Endothelial cell of umbilical vein (primary cell): ENCODE data around the gene CLCN2. TPM values are rescaled to one million over a fixed set of nuclear protein-coding genes. Genes with fewer than 3 reads are reported as not detected.

Experiments
- BruUV-seq: library from RNA; stranded (reverse); fragments of 400-500 nt; replicated peaks from 2 replicates; lab custom pipeline; 2021; lab: Mats Ljungman, UMichigan
- CTCF ChIA-PET: fragments of 300-600, 350-600 bp; sonication (Branson Sonifier 250); formaldehyde crosslinking; loops from one replicate; lab custom pipeline; 2021; ENCODE audit warnings: antibody characterized with exemption, inconsistent platforms; lab: Charles Lee
- POLR2A ChIA-PET: fragments of 300-600, 350-600 bp; sonication (Branson Sonifier 250); formaldehyde crosslinking; loops from one replicate; lab custom pipeline; 2021; ENCODE audit warnings: antibody characterized with exemption, inconsistent platforms; lab: Charles Lee
- DNase-seq: peaks from one replicate; pipeline ENCODE4 v3.0.0-alpha.2; 2011; ENCODE audit warnings: low read depth, low spot score
- FAIRE-seq: peaks from 2 replicates; lab custom pipeline; 2011; peaks lifted over from hg19 to GRCh38; lab: Jason Lieb, UNC
- H2AFZ ChIP-seq: 2 replicates; pipeline ENCODE4 v1.6.0; 2012; ENCODE audit warnings: low read depth, low read length, control low read depth, inconsistent platforms
- H3K27ac ChIP-seq: 2 replicates; pipeline ENCODE4 v1.5.1; 2011; ENCODE audit warnings: low read depth, mild to moderate bottlenecking, control low read depth, low read length, moderate library complexity; ENCODE audit not compliant: insufficient read depth
- H3K27me3 ChIP-seq, 2 experiments: 2 replicates each; pipeline versions ENCODE4 v1.6.0 to v1.6.1; 2011; ENCODE audit warnings: low read length in 2 of 2, mixed read lengths in 1 of 2; ENCODE audit not compliant: control insufficient read depth in 2 of 2, insufficient read depth in 2 of 2
- H3K36me3 ChIP-seq, 2 experiments: 2 replicates in 1 of 2; 3 replicates in 1 of 2; pipeline ENCODE4 v1.5.1; 2011; ENCODE audit warnings: low read length in 2 of 2, mild to moderate bottlenecking in 1 of 2, moderate library complexity in 1 of 2; ENCODE audit not compliant: control insufficient read depth in 2 of 2, insufficient read depth in 2 of 2; ENCODE audit errors: extremely low read depth in 1 of 2
- H3K4me1 ChIP-seq: 3 replicates; pipeline ENCODE4 v1.5.1; 2011; ENCODE audit warnings: mild to moderate bottlenecking, low read length; ENCODE audit not compliant: control insufficient read depth, insufficient read depth; ENCODE audit errors: extremely low read depth
- H3K4me2 ChIP-seq: 2 replicates; pipeline ENCODE4 v1.6.1; 2011; ENCODE audit warnings: low read length, control low read depth, mixed read lengths; ENCODE audit not compliant: insufficient read depth
- H3K4me3 ChIP-seq, 3 experiments: fragments of 200-600 bp in 1 of 3; sonication (generic), shearing (Covaris generic) in 1 of 3; replicated peaks in 1 of 3; 2 replicates each; pipeline ENCODE4 v1.5.1; 2011 to 2016; ENCODE audit warnings: control low read depth in 3 of 3, low read length in 3 of 3, mild to moderate bottlenecking in 2 of 3, inconsistent platforms in 1 of 3, low read depth in 1 of 3, moderate library complexity in 1 of 3; ENCODE audit not compliant: insufficient read depth in 1 of 3
- H3K79me2 ChIP-seq: 2 replicates; pipeline ENCODE4 v1.6.0; 2012; ENCODE audit warnings: low read length, inconsistent platforms; ENCODE audit not compliant: control insufficient read depth, insufficient read depth
- H3K9ac ChIP-seq: replicated peaks from 2 replicates; pipeline ENCODE3; 2011; ENCODE audit warnings: low read length, control low read depth; ENCODE audit not compliant: insufficient read depth; ENCODE audit errors: extremely low read depth
- H3K9me1 ChIP-seq: replicated peaks from 3 replicates; pipeline ENCODE4 v1.6.0; 2011; ENCODE audit warnings: mild to moderate bottlenecking, low read length; ENCODE audit not compliant: control insufficient read depth, insufficient read depth; ENCODE audit errors: extremely low read depth
- H3K9me3 ChIP-seq: replicated peaks from 2 replicates; pipeline ENCODE4 v1.5.1; 2012; ENCODE audit warnings: low read length, inconsistent platforms; ENCODE audit not compliant: control insufficient read depth, insufficient read depth
- H4K20me1 ChIP-seq: replicated peaks from 2 replicates; pipeline ENCODE3; 2011; ENCODE audit warnings: mild to moderate bottlenecking, low read length; ENCODE audit not compliant: control insufficient read depth, insufficient read depth; ENCODE audit errors: extremely low read depth
- FOS ChIP-seq: IDR thresholded peaks from 2 replicates; pipeline ENCODE4 v1.6.1; 2011; ENCODE audit warnings: mild to moderate bottlenecking, low read length, moderate library complexity, borderline replicate concordance; ENCODE audit not compliant: insufficient read depth
- MAX ChIP-seq: IDR thresholded peaks from 2 replicates; pipeline ENCODE4 v1.6.1; 2011; ENCODE audit not compliant: insufficient read depth, insufficient read length
- MYC ChIP-seq: IDR thresholded peaks from one replicate; pipeline ENCODE4 v1.6.1; 2011; ENCODE audit warnings: mild to moderate bottlenecking, low read depth, low read length
- POLR2A ChIP-seq: IDR thresholded peaks from 2 replicates; pipeline ENCODE4 v1.6.1; 2012; ENCODE audit warnings: low read depth, mild to moderate bottlenecking, control low read depth, low read length
- POLR2AphosphoS5 ChIP-seq: IDR thresholded peaks from 2 replicates; pipeline ENCODE4 v1.6.1; 2012; ENCODE audit warnings: low read depth, mild to moderate bottlenecking, control low read depth, low read length, moderate library complexity; ENCODE audit not compliant: insufficient read depth
- dilution Hi-C: fragments of 300-500 bp; cut with MboI; formaldehyde crosslinking; loops from one replicate; pipeline ENCODE4 v1.15.0; 2019; ENCODE audit warnings: low sequenced_read_pairs; ENCODE audit not compliant: extremely low pct_ligation_motif_present
- intact Hi-C: fragments of 100-400 bp; cut with micrococcal nuclease; formaldehyde crosslinking; loops from one replicate; pipeline ENCODE4 v1.10.0; 2022
- polyA plus RNA-seq, 4 experiments: library from polyadenylated mRNA; depleted of rRNA in 3 of 4; stranded (reverse) in 3 of 4; unstranded in 1 of 4; fragments of >200 nt; gene quantifications; 2 replicates each; pipeline versions ENCODE4 v1.2.1 to v1.2.3, GENCODE V29; 2011 to 2012; ENCODE audit warnings: missing spikeins in 1 of 4
- total RNA-seq: library from RNA; stranded (reverse); gene quantifications from 2 replicates; pipeline ENCODE4 v1.2.3, GENCODE V29; 2021

Gene CLCN2
- total and polyA plus RNA-seq, 2 donors (not counting 3 experiments of a cell fraction or from before 2014, with no cell fraction given) = 3.5 to 6.5 TPM

GRCh38 chr3:184382326-184383032 lies 21.1 kb upstream of the CLCN2 start:
- TF ChIP-seq POLR2A = no peak
- TF ChIP-seq MYC = no peak
- TF ChIP-seq POLR2AphosphoS5 = no peak
- TF ChIP-seq MAX = no peak
- TF ChIP-seq FOS = no peak
- no peaks in the 10 kb centered on the region for H3K9me3 ChIP-seq
- dilution Hi-C loops = no loop called here
- H3K9ac ChIP-seq = no peak overlapping the region
- no peak overlapping the region for H3K4me3 ChIP-seq
- ChIA-PET CTCF (interaction anchor here (1.4 to 3.0 kb wide), 2 partner anchors 11 to 14 kb away, joined by 4 to 21 read pairs; no protein-coding TSS in a partner anchor), POLR2A (no interaction called here)
- no peaks in the 10 kb centered on the region for H4K20me1 ChIP-seq
- H3K36me3 ChIP-seq = no peaks in the 10 kb centered on the region
- H3K9me1 ChIP-seq = no peaks in the 10 kb centered on the region
- no peak overlapping the region for H3K27ac ChIP-seq
- H3K4me2 ChIP-seq = no peak overlapping the region
- H3K79me2 ChIP-seq = no peaks in the 10 kb centered on the region
- peaks cover 10% of the 10 kb centered on the region for H3K4me1 ChIP-seq
- no peak overlapping the region for H2AFZ ChIP-seq
- FAIRE-seq (no peak), DNase-seq (no peak)
- peaks cover 36 to 46% of the 10 kb centered on the region in 2 experiments for H3K27me3 ChIP-seq
- intact Hi-C loops = loop anchor here (5.0 kb wide), 1 partner anchor 360 kb away; no protein-coding TSS in a partner anchor
- no TSS peak for BruUV-seq
